HG02884 (cell line): ENCODE results near the gene PLA2G2F.

ENCODE experiments used
- ATAC-seq: cut with Tn5 transposase; IDR thresholded peaks from one replicate; pipeline ENCODE4 v1.9.1; 2021; ENCODE audit warnings: mild to moderate bottlenecking, moderate library complexity; ENCODE audit not compliant: unreplicated experiment

The PLA2G2F gene

DNA sequence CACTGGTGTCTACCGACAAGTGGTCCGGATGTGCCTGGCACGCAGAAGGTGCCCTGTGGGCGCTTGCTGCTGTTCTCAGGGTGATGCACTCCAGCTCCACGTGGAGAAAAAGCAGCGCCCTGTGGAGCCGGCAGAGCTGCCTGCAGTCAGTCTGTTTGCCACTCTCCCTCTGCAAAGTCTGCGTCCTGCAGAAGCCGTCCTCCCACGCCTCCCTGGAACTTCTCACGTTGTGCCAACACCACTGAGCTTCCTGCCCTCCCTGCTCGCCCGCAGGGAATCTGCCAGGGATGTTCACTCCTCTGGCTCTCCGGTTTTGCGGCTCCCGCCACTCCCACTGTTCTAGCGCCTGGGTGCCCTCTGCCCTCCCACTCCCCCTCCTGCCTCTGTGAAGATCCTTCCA lies 26.9 kb downstream of the PLA2G2F start:
- ATAC-seq = no peak

DNA sequence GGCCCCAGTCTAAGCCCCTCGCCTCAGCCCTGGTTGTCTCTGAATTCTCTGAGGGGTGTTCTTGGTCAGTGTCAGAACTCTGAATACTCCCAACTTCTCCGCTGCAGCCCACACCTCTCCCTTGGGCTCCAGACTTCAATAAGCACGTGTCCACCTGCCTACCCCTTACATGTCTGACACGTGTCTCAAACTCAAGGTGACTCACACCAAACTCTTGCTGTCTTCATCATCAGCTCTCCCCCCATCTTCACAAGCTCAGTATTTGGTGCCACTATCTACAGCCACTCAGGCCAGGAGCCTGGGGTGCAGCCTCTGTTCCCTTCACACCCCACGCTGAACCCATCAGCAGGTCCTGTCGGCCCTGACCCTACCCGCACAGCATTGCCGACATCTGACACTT lies 28.0 kb downstream of the PLA2G2F start:
- ATAC-seq = no peak

DNA sequence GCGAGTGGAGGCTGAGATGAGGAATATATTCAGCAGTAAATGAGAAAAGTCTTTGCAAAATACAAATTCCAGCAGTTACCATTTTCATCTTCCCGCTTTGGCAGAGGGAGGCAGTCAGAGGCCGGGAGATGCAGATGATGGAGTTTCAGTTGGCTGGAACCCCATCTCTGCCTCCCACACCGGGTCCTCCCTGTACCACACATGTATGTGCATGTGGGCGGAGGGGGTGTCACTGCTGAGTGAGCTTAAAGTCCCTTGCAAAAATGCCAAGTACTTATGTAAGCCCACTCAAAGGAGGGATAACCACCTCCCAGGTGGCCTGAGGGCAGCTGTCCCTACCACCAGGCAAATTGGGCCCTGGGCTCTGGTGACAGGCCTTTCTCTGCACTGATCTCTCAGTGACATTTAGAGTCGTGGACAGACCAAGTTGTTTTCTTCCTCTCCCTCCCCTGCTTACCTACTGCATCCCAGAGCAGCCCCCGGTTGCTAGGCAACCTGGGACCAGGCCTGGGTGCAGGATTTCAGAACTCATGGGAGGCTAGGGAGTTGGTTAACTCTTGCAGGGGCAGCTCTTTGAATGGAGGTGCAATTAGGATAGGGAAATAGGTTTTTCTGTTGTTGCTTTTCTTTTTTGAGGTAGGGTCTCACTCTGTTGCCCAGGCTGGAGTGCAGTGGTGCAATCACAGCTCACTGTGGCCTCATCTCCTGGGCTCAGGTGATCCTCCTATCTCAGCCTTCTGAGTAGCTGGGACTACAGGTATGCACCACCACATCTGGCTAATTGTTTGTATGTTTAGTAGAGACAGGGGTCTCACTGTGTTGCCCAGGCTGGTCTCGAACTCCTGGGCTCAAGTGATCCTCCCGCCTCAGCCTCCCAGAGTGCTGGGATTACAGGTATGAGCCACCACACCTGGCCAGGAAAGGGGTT lies 29.7 kb downstream of the PLA2G2F start:
- ATAC-seq = no peak

DNA sequence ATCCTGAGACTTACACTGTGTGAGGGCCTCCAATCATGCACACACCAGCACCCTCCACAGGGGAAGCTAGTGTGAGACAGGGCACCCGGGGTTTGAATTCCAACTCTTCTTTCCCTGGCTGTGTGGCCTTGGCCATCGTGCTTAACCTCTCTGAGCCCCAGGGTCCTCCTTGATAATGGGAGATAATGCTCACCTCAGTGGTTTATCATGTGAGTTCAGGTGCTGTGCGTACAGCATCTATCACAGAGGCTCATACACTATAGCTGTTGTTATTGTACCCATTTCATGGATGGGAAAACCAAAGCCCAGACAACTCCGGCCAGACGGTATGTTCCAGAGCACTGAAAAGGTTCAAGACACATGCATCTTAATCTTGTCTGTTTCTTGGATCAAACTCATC lies 30.8 kb downstream of the PLA2G2F start:
- ATAC-seq = no peak

DNA sequence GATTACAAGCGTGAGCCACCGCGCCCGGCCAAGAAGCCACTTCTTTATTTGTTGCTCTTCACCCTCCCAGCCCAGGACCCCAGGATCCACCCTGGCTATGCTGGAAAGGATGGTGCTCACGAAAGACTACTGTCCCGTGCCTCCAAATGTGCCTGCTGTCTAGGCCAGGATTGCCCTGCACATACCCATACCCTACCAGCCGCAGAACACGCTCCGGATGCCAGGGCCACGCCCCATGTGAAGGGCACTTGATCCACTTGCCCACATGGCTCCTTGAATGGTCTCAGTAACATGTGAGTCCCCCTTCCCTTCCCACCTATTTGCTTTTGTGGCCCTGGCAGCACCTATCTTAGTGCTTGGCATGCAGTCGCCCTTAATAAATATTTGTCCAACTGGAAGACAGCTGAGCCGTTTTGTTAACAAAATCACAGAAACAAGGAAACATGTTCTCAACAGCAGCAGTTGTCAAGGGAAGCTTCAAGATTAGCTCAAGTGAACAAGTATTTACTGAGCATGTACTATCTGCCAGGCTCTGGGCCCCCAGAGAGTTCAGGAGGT lies 33.0 kb downstream of the PLA2G2F start:
- no peak for ATAC-seq

DNA sequence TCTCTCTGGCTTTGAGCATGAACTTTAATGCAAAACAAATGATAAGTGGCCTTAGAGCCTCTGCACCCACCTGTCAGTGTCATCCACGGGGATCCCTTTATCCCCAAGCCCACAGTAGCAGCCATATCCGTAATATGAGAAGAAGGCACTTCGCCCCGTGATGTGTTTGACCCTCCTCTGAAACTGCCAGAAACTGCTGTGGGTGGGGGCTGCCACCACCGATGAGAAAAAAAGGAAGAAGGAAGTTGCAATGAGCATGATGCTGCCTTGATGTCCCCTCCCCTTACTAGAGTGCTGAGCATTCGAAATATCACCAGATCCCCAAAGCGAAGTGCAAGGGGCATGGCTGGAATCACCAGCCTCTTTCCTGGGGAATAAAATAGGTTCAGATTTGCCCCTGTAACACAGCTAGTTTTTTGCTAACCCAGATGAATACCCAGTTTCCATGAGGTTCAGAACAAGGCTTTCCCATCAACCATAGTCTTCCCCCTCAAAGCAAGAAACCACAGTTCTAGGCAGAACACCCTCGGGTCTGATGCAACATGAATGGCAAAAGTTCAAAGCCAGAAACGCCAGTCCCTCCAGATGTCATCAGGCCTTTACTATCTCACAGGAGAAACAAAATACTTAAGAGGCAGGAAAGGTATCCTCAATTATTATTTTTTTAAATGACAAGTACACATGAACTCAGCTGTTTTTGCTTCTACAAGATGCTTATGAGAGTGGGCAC lies 36.0 kb downstream of the PLA2G2F start:
- ATAC-seq = no peak

DNA sequence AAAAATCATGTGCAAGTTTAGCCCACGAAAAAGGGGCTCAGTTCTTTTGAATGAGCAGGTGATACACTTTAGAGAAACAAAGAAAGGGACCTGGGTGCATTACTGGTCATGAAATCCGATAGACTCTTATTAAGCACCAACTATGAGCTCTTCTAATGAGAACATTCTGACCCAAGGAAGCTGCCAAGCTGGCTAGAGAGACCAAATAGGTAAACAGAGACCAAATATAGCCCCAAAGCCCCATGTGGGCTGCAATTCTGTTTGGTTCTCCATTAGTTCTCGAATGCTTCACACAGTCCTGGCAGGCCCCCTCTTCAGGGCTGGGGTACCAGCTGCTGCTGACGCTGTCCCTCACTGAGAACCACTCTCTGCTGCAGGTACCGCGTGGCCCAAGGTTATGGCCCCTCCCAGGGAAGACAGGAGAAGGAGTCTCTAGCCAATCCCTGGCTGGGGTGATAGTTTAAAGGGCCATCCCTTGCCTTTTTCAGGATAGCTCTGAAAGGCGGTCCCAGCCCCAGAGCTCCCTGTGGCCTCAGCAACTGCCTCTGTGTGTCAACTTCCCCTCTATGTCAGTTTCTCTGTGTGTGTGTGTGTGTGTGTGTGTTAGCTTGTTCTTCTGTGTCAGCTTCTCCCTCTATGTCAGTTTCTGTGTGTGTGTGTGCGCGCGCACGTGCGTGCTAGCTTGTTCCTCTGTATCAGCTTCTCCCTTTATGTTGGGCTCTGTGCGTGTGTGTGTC lies 39.7 kb downstream of the PLA2G2F start:
- ATAC-seq = no peak

DNA sequence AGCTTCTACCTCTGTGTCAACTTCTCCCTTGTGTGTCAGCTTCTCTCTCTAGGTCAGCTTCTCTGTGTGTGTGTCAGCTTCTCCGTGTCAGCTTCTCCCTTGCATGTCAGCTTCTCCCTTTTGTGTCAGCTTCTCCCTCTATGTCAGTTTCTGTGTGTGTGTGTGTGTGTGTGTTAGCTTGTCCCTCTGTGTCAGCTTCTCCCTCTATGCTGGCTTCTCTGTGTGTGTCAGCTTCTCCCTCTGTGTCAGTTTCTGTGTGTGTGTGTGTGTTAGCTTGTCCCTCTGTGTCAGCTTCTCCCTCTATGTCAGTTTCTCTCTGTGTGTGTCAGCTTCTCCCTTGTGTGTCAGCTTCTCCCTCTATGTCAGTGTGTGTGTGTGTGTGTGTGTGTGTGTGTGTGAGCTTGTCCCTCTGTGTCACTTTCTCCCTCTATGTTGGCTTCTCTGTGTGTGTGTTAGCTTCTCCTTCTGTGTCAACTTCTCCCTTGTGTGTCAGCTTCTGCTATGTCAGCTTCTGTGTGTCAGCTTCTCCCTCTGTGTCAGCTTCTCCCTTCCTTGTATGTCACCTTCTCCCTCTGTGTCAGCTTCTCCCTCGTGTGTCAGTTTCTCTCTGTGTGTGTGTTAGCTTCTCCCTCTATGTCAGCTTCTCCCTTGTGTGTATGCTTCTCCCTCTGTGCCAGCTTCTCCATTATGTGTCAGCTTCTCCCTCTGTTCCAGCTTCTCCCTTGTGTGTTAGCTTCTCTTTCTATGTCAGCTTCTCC lies 40.4 kb downstream of the PLA2G2F start:
- no peak for ATAC-seq

DNA sequence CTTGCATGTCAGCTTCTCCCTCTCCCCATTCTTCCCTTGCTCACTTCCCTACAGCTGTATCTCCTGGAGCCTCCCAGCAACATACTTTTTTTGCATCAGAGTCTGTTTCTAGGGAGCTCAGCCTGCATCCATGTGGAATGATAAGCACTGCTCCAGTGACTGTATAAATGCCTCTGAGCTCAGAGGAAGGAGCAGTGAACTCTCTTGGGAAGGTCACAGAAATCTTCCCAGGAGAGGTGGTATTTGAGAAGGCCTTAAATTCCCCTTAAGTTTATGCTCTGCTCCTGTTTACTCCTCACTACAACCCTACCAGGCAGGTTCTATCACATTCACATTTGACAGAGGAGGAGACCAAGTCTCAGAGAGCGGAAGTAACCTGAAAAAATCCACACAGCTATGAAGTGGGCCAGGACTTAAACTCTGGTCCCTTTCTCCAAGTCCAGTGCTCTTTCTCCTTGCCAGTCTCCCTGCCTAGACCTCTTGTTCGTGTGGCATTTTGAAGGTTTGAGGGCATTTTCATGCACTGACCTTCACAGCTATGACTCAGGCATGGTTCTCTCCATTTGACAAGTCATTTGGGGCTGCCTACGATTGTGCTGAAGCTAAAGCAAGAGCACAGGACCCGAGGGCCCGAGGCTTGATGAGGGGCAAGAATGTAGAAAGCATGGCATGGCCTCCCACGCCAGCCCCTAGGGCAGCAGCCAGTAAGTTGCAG lies 41.2 kb downstream of the PLA2G2F start:
- no peak for ATAC-seq

DNA sequence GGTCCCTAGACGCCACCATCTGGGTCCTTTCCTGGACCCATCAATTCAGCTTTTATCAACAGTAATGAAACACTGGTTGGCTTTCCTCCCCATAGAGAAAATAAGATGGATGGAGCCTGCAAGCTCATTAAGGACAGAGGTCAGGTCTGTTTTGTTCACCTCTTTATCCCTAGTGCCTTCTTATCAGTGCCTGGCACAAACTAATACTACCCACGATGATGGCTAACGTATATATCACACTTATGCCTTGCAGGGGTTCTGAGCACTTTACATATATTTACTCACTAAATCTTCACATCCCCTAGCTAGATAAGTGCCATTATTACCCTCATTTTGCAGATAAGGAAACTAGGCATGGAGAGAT lies 41.7 kb downstream of the PLA2G2F start:
- no peak for ATAC-seq

DNA sequence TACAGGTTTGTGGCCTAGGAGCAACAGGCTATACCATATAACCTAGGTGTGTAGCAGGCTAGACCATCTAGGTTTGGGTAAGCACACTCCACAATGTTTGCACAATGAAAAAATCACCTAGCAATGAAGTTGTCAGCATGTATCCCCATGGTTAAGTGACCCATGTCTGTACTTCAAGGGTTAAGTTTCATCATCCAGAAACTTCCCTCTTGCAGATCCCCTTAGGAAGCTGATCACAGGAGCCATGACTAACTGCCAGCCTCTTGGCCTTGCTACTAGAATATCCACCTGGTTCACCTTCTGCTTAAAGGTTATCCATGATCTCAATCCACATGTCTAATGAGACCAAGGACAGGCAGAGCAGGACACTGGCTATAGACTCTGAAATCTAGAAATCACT lies 43.3 kb downstream of the PLA2G2F start:
- no peak for ATAC-seq

DNA sequence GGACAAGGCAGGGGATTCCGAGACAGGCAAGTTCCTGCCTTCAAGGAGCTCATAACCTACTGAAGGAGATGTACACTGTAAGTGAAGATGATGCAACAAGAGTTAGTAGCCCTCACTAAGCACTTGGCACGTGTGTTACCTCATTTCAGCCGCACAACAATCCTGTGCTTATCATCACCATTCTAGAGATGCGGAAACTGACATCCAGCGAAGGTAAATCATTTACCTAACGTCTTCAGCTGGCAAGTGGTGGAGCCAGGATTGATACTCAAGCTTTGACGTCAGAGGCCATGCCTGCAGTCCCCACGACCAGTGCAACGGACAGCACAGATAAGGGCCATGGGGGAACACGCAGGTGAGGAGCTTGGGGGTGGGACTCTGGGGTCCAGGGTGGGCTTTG lies 43.9 kb downstream of the PLA2G2F start:
- no peak for ATAC-seq

DNA sequence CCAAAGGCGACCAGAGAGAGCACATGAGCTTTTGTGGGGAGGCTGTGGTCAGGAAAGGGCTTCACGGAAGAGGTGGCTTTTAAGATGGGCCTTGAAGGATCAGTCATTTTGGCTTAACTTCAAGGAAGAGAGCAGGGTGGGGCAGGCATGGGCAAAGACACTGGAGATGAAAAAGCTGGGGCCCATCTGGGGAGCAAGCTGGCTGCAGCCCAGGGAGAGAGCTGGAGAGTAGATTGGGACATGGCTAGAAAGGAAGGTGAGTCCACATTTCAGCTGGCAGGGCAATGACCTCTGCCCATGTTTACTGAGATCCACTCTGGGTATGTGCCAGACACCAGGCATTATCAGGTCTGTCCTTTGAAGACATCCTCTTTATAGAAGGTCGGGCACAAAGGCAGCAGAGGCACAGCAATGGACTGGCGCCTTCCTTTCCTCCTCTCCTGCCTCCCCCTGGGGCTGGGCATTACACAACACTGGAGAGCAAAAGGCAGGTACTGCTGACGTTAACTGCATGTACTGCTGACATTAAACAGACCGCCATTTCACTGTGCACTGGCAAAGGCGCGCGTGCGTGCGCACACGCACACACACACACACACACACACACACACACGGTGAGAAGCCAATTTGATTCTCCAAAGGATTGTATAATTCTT lies 44.6 kb downstream of the PLA2G2F start:
- no peak for ATAC-seq

DNA sequence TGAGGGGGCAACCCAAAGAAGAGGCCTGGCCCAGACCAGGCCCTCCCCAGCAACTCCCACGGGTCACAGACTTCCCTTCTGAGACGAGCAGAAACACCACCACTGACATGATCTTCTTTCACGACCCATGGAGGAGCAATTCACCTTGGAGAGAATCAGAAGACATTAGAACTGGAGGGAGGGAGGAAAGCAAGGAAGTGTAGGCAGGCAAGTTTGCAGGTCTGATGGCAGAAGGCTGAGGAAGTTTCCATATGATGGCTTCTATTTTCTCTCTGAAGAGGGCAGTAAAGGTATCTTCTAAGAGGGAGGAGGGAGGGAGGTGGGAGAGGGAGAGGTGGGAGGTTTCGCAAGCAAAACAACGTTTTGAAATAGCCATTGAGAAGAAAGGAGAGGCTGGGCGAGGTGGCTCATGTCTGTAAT lies 45.4 kb downstream of the PLA2G2F start:
- ATAC-seq = no peak

DNA sequence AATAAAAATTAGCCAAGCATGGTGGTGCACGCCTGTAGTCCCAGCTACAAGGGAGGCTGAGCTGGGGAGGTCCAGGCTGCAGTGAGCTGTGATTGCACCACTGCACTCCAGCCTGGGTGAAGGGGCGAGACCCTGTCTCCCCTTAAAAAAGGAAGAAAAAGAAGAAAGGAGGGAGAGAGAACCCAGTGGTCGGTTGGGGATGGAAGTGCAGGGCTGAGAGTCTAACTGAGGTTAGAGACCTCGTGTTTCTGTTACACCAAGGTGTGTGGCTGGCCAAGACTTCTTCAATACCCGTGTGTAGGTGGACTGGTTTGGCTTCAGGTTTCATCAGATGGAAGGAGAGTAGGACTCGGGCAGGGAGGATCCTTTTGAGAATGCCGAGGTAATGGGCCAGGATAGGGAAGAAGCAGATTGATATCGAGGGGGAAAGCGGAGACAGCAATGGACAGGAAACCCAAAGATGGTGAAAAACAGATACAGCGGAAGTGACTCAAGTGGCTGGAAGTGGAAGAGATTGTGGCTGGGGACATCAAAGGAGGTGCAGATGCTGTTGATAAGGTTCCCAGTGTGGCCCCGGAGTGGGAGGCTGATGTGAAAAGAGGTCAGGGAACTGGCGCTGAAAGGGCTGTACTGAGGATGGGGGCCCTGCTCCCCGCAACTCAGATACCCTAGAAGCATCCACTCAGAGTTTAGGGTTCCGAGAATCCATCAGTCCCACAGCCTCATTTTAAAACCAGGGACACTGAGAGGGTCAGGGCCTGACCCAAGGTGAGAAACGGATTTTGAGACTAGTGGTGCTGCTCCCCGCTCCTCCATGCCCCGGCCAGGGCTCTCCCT lies 46.1 kb downstream of the PLA2G2F start:
- no peak for ATAC-seq

DNA sequence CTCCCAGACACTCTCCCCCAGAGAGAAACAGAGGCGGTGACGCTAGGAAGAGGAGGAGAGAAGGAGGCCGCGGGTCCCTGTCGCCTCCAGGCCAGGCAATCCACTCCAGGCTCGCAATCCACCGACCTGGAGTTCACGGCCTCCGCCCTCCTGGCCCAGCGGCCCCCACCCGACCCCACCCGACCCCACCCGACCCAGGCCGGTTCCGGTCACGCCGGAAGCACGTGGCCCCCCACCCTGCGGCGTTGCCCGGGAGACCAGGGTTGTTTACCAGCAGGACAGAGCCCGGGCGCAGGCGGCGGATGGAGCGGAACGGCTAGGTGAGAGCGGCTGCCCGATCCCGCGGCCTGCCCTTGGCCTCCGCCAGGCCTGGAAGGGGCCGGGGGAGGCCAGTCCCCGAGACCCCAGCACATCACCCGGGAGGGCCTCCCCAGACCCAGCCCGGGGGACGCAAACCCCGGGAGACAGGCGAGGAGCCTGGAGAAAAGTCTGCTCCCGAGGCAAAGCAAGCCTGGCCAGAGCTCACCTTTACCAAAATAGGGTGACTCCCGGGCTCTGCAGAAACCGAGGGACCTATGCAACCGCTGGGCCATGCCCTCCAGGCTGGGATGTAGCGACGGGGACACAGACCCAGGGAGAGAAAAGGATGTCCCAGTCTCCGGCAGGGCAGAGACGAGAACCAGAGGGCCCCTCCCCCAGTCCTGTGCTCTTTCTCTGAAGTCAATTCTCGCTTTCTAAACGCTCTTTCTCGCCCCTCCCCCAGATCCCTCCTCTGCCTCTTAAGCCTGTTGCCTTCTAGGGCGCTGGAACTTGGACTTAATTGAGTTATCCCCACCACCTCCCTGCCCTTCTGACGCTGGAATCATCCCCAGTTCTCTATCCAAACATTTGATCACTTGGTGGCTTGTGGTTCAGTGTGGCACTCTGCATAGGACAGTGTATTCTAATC lies 47.0 kb downstream of the PLA2G2F start, which contains the start of the genes PLA2G2C and UBXN10:
PLA2G2C (minus strand) TSS at position 685 of the 949 bp plus-strand sequence. CDS start 9,155 bp downstream, outside the sequence.
UBXN10 (plus strand) TSS at position 263 of the 949 bp plus-strand sequence. CDS start 4,466 bp downstream, outside the sequence.
- no peak for ATAC-seq
